ENCODE data around the gene TALDO1. TPM values are rescaled to one million over a fixed set of nuclear protein-coding genes. Genes with fewer than 3 reads are reported as not detected.

The TALDO1 gene
- total and polyA plus RNA-seq, 10 of the 15 experiments (the other 5 are each of a cell fraction or from before 2014, with no cell fraction given): 121 to 302 (median 182) TPM

DNA sequence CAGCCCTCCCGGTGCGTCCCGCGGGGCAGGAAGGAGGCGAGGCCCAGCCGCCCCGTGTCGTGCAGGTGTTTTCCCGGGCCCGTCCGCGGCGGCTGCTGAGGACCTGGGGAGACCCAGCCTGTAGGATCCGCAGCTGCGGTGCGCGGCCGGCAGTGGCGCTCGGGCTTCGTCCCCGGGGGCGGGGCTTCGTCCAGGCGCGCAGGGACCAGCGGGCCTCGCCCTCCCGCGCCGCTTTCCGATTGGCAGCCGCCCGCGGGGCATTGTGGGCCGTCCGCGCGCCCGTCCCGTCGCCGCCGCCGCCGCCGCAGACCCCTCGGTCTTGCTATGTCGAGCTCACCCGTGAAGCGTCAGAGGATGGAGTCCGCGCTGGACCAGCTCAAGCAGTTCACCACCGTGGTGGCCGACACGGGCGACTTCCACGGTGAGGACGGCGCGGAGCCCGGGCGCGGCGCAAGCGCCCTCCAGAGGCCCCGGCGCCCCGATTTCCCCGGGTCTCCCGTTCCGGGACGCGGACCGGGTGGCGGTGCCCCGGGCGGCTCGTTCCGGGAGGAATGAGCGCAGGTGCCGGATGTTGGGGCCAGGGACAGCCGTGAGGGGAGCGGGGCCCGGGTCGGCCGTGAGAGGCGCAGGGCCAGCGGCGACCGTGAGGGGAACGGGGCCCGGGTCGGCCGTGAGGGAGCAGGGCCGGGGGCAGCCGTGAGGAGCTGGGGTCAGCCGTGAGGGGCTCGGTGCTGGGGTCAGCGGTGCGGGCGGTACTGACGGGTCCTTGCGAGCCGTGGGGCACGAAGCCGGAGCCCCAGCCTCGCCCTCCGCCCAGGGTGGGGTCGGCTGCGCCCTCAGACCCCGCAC lies at the start of gene TALDO1 (continued):
- TF ChIP-seq, protein P1, sequence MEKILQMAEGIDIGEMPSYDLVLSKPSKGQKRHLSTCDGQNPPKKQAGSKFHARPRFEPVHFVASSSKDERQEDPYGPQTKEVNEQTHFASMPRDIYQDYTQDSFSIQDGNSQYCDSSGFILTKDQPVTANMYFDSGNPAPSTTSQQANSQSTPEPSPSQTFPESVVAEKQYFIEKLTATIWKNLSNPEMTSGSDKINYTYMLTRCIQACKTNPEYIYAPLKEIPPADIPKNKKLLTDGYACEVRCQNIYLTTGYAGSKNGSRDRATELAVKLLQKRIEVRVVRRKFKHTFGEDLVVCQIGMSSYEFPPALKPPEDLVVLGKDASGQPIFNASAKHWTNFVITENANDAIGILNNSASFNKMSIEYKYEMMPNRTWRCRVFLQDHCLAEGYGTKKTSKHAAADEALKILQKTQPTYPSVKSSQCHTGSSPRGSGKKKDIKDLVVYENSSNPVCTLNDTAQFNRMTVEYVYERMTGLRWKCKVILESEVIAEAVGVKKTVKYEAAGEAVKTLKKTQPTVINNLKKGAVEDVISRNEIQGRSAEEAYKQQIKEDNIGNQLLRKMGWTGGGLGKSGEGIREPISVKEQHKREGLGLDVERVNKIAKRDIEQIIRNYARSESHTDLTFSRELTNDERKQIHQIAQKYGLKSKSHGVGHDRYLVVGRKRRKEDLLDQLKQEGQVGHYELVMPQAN (conservative IDR thresholded peaks at IDR 0.05): peak; percentile 69; the same call in 1 of the 2 replicates
- TF ChIP-seq YY1 (IDR thresholded peaks at IDR 0.05; ENCODE audit: low read depth, low read length): peak; percentile 8; the same call in 1 of the 2 replicates
- no peak for TF ChIP-seq ZZZ3 (IDR thresholded peaks at IDR 0.05; ENCODE audit: control insufficient read depth, insufficient read length, low read depth)
- TF ChIP-seq, protein P2, sequence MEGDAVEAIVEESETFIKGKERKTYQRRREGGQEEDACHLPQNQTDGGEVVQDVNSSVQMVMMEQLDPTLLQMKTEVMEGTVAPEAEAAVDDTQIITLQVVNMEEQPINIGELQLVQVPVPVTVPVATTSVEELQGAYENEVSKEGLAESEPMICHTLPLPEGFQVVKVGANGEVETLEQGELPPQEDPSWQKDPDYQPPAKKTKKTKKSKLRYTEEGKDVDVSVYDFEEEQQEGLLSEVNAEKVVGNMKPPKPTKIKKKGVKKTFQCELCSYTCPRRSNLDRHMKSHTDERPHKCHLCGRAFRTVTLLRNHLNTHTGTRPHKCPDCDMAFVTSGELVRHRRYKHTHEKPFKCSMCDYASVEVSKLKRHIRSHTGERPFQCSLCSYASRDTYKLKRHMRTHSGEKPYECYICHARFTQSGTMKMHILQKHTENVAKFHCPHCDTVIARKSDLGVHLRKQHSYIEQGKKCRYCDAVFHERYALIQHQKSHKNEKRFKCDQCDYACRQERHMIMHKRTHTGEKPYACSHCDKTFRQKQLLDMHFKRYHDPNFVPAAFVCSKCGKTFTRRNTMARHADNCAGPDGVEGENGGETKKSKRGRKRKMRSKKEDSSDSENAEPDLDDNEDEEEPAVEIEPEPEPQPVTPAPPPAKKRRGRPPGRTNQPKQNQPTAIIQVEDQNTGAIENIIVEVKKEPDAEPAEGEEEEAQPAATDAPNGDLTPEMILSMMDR (IDR thresholded peaks at IDR 0.05 in 2 of 3, conservative IDR thresholded peaks at IDR 0.05 in 1 of 3; ENCODE audit: control insufficient read depth in 2 of 3, extremely low read depth in 1 of 3, insufficient read depth in 1 of 3, low read depth in 3 of 3, low read length in 3 of 3): peak in 2 of 3 experiments; percentile 21 to 35; a peak in 2 of 6 replicates
- 0 out of 2 replicates have a peak, but pooled peaks have one; percentile 64 for TF ChIP-seq TCF3 (IDR thresholded peaks at IDR 0.05; ENCODE audit: borderline replicate concordance, insufficient read depth, low read depth, low read length)
- TF ChIP-seq ZNF274 (IDR thresholded peaks at IDR 0.05; ENCODE audit: insufficient read depth, insufficient read length): no peak
- TF ChIP-seq MEF2B (IDR thresholded peaks at IDR 0.05; ENCODE audit: partially characterized antibody, poor library complexity, severe bottlenecking): no peak
- TF ChIP-seq, protein P3, sequence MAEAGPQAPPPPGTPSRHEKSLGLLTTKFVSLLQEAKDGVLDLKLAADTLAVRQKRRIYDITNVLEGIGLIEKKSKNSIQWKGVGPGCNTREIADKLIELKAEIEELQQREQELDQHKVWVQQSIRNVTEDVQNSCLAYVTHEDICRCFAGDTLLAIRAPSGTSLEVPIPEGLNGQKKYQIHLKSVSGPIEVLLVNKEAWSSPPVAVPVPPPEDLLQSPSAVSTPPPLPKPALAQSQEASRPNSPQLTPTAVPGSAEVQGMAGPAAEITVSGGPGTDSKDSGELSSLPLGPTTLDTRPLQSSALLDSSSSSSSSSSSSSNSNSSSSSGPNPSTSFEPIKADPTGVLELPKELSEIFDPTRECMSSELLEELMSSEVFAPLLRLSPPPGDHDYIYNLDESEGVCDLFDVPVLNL (IDR thresholded peaks at IDR 0.05; ENCODE audit: low read depth, low read length): peak; percentile 61
- no peak for TF ChIP-seq HDAC2 (IDR thresholded peaks at IDR 0.05)
- no peak for TF ChIP-seq PAX8 (IDR thresholded peaks at IDR 0.05)
- peak; percentile 11 for TF ChIP-seq RELA (IDR thresholded peaks at IDR 0.05; ENCODE audit: borderline replicate concordance, partially characterized antibody)
- TF ChIP-seq SREBF2 (IDR thresholded peaks at IDR 0.05; ENCODE audit: low read length): no peak
- TF ChIP-seq, protein P4, sequence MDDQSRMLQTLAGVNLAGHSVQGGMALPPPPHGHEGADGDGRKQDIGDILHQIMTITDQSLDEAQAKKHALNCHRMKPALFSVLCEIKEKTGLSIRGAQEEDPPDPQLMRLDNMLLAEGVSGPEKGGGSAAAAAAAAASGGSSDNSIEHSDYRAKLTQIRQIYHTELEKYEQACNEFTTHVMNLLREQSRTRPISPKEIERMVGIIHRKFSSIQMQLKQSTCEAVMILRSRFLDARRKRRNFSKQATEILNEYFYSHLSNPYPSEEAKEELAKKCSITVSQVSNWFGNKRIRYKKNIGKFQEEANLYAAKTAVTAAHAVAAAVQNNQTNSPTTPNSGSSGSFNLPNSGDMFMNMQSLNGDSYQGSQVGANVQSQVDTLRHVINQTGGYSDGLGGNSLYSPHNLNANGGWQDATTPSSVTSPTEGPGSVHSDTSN (IDR thresholded peaks at IDR 0.05; ENCODE audit: insufficient replicate concordance, low read depth, low read length): peak; percentile 38
- TF ChIP-seq ZNF217 (IDR thresholded peaks at IDR 0.05): no peak
- TF ChIP-seq HCFC1 (IDR thresholded peaks at IDR 0.05; ENCODE audit: low read length): 0 out of 2 replicates have a peak, but pooled peaks have one; percentile 21
- TF ChIP-seq ETV6 (conservative IDR thresholded peaks at IDR 0.05 in 1 of 2, IDR thresholded peaks at IDR 0.05 in 1 of 2; ENCODE audit: borderline replicate concordance in 1 of 2, low read depth in 1 of 2): no peak
- TF ChIP-seq CBX3 (IDR thresholded peaks at IDR 0.05; ENCODE audit: borderline replicate concordance, low read depth): no peak
- peak; percentile 80 for TF ChIP-seq BACH1 (IDR thresholded peaks at IDR 0.05; ENCODE audit: borderline replicate concordance)
- TF ChIP-seq, protein P5, sequence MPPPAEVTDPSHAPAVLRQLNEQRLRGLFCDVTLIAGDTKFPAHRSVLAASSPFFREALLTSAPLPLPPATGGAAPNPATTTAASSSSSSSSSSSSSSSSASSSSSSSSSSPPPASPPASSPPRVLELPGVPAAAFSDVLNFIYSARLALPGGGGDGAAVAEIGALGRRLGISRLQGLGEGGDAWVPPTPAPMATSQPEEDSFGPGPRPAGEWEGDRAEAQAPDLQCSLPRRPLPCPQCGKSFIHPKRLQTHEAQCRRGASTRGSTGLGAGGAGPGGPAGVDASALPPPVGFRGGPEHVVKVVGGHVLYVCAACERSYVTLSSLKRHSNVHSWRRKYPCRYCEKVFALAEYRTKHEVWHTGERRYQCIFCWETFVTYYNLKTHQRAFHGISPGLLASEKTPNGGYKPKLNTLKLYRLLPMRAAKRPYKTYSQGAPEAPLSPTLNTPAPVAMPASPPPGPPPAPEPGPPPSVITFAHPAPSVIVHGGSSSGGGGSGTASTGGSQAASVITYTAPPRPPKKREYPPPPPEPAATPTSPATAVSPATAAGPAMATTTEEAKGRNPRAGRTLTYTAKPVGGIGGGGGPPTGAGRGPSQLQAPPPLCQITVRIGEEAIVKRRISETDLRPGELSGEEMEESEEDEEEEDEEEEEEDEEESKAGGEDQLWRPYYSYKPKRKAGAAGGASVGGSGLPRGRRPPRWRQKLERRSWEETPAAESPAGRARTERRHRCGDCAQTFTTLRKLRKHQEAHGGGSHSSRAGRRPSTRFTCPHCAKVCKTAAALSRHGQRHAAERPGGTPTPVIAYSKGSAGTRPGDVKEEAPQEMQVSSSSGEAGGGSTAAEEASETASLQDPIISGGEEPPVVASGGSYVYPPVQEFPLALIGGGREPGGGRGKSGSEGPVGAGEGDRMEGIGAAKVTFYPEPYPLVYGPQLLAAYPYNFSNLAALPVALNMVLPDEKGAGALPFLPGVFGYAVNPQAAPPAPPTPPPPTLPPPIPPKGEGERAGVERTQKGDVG (CRISPR knock-in tag; IDR thresholded peaks at IDR 0.05): no peak

Measured in GM12878 (cell line).